Hepatocyte (in vitro differentiated cells): ENCODE data around the gene RNF213. TPM values are rescaled to one million over a fixed set of nuclear protein-coding genes. Genes with fewer than 3 reads are reported as not detected.

Experiments
- DNase-seq: peaks from one replicate; pipeline ENCODE4 v3.0.0-alpha.2; 2016; ENCODE audit warnings: low spot score
- H2AFZ ChIP-seq: fragments of 200-600 bp; sonication (generic); 2 replicates; pipeline ENCODE4 v1.6.0; 2016; ENCODE audit warnings: antibody characterized with exemption, mild to moderate bottlenecking
- H3K27ac ChIP-seq: fragments of 200-600 bp; sonication (generic); 2 replicates; pipeline ENCODE4 v1.5.1; 2016; ENCODE audit warnings: mild to moderate bottlenecking
- H3K27me3 ChIP-seq: fragments of 200-600 bp; sonication (generic); 2 replicates; pipeline ENCODE4 v1.6.1; 2016
- H3K36me3 ChIP-seq: fragments of 200-600 bp; sonication (generic); replicated peaks from 2 replicates; pipeline ENCODE4 v1.5.1; 2016; ENCODE audit warnings: low read depth; ENCODE audit not compliant: insufficient read depth
- H3K4me1 ChIP-seq: fragments of 200-600 bp; sonication (generic); 2 replicates; pipeline ENCODE4 v1.5.1; 2016; ENCODE audit warnings: mild to moderate bottlenecking, moderate library complexity; ENCODE audit not compliant: insufficient read depth
- H3K4me2 ChIP-seq: fragments of 200-600 bp; sonication (generic); 2 replicates; pipeline ENCODE4 v1.6.0; 2016
- H3K4me3 ChIP-seq: fragments of 200-600 bp; sonication (generic); 2 replicates; pipeline ENCODE4 v1.5.1; 2016; ENCODE audit warnings: mild to moderate bottlenecking
- H3K79me2 ChIP-seq: fragments of 200-600 bp; sonication (generic); 2 replicates; pipeline ENCODE4 v1.6.0; 2017; ENCODE audit warnings: mild to moderate bottlenecking
- H3K9me2 ChIP-seq: fragments of 200-600 bp; sonication (generic); replicated peaks from 2 replicates; pipeline ENCODE4 v1.6.0; 2017; ENCODE audit warnings: mild to moderate bottlenecking; ENCODE audit not compliant: insufficient read depth
- H3K9me3 ChIP-seq: fragments of 200-600 bp; sonication (generic); 2 replicates; pipeline ENCODE4 v1.5.1; 2016; ENCODE audit warnings: low read depth, mild to moderate bottlenecking
- H4K20me1 ChIP-seq: fragments of 200-600 bp; sonication (generic); 2 replicates; pipeline ENCODE4 v1.6.0; 2016; ENCODE audit warnings: mild to moderate bottlenecking; ENCODE audit not compliant: insufficient read depth, poor library complexity, severe bottlenecking
- CTCF ChIP-seq: fragments of 200-600 bp; sonication (generic); IDR thresholded peaks from 2 replicates; pipeline ENCODE4 v1.5.1; 2016; ENCODE audit warnings: antibody characterized with exemption, mild to moderate bottlenecking; ENCODE audit not compliant: poor library complexity
- EZH2 ChIP-seq: fragments of 200-600 bp; sonication (generic); IDR thresholded peaks from 2 replicates; pipeline ENCODE4 v1.6.1; 2016; ENCODE audit warnings: antibody characterized with exemption, mild to moderate bottlenecking, borderline replicate concordance
- EZH2phosphoT487 ChIP-seq: fragments of 200-600 bp; sonication (generic); IDR thresholded peaks from one replicate; pipeline ENCODE4 v1.6.1; 2018; ENCODE audit warnings: antibody characterized with exemption, mild to moderate bottlenecking, low read depth, moderate library complexity; ENCODE audit not compliant: unreplicated experiment, severe bottlenecking
- WGBS: methylation state at CpG from one replicate; pipeline ENCODE4 v1.1.6; 2016; ENCODE audit warnings: low lambda C conversion rate; ENCODE audit errors: missing lambda C conversion rate; 5-methylcytosine and 5-hydroxymethylcytosine counted together
- polyA plus RNA-seq: library from polyadenylated mRNA; unstranded; fragments of >200 nt; fragmentation: Nextera tagmentation; extraction: Ambion mirVana; gene quantifications from 2 replicates; pipeline ENCODE4 v1.2.1, GENCODE V29; 2016
- total RNA-seq: library from RNA; depleted of rRNA; stranded (reverse); fragments of >200 nt; gene quantifications from 2 replicates; pipeline ENCODE4 v1.2.3, GENCODE V29; 2014

RNF213 gene
- total and polyA plus RNA-seq, 2 experiments from 2014 or later: 21.1 to 57.4 TPM

GRCh38 chr17:80224683-80225082 lies 36.0 kb upstream of the RNF213 start:
- Histone ChIP-seq H3K27ac (no peak overlapping the region), H3K79me2 (peaks cover 18% of the 10 kb centered on the region), H2AFZ (no peak overlapping the region), H3K27me3 (no peaks in the 10 kb centered on the region), H3K4me1 (peaks cover 6% of the 10 kb centered on the region), H3K4me2 (no peak overlapping the region), H4K20me1 (no peaks in the 10 kb centered on the region), H3K9me2 (no peaks in the 10 kb centered on the region), H3K4me3 (no peak overlapping the region), H3K9me3 (no peaks in the 10 kb centered on the region), H3K36me3 (no peaks in the 10 kb centered on the region)
- TF ChIP-seq CTCF (no peak), EZH2 (no peak), EZH2phosphoT487 (no peak)
- DNase-seq: no peak
- WGBS: 96% methylated on average over 6 of the region's 6 CpGs

DNA sequence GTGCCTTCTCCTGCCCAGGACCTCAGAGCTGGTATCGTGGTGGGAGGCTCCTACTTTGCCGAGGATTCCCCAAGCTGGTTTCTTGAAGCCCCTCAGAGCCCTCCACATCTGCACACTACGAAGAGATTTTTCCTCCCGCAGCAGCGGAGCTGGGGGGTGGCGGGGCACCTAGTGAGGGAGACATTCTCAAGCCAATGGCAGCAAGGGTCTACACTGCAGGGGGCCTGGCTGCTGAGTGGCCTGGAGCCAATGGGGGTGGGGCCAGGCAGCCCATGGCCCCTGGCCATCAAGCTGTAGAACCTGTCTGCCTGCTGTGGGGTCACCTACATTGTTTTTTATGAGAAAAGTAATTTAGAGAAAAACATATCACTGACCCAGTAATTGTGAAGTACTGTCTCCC lies 35.4 kb upstream of the RNF213 start:
- H2AFZ ChIP-seq: no peak overlapping the region
- no peaks in the 10 kb centered on the region for H3K9me2 ChIP-seq
- TF ChIP-seq CTCF (no peak), EZH2phosphoT487 (no peak), EZH2 (no peak)
- no peaks in the 10 kb centered on the region for H3K36me3 ChIP-seq
- no peak overlapping the region for H3K4me2 ChIP-seq
- no peak overlapping the region for H3K4me3 ChIP-seq
- no peaks in the 10 kb centered on the region for H4K20me1 ChIP-seq
- DNase-seq: no peak
- H3K4me1 ChIP-seq: peaks cover 6% of the 10 kb centered on the region
- 70% methylated on average over 6 of the region's 6 CpGs for WGBS
- H3K27ac ChIP-seq: no peak overlapping the region
- peaks cover 15% of the 10 kb centered on the region for H3K79me2 ChIP-seq
- no peaks in the 10 kb centered on the region for H3K9me3 ChIP-seq
- no peaks in the 10 kb centered on the region for H3K27me3 ChIP-seq

- no peaks in the 10 kb centered on the region for H3K27me3 ChIP-seq
- no peaks in the 10 kb centered on the region for H3K36me3 ChIP-seq
- no peak overlapping the region for H2AFZ ChIP-seq
- no peaks in the 10 kb centered on the region for H3K9me2 ChIP-seq
- H3K79me2 ChIP-seq: no peaks in the 10 kb centered on the region
- no peak for TF ChIP-seq EZH2
- no peak for TF ChIP-seq CTCF
- no peak for TF ChIP-seq EZH2phosphoT487
- peaks cover 5% of the 10 kb centered on the region for H3K9me3 ChIP-seq
- 98% methylated on average over 4 of the region's 4 CpGs for WGBS
- H3K4me1 ChIP-seq: no peaks in the 10 kb centered on the region
- H3K27ac ChIP-seq: no peak overlapping the region
- H3K4me3 ChIP-seq: no peak overlapping the region
- H4K20me1 ChIP-seq: no peaks in the 10 kb centered on the region
- no peak for DNase-seq
- no peak overlapping the region for H3K4me2 ChIP-seq
Measured at GRCh38 chr17:80227156-80227555, 33.5 kb upstream of the RNF213 start.

DNA sequence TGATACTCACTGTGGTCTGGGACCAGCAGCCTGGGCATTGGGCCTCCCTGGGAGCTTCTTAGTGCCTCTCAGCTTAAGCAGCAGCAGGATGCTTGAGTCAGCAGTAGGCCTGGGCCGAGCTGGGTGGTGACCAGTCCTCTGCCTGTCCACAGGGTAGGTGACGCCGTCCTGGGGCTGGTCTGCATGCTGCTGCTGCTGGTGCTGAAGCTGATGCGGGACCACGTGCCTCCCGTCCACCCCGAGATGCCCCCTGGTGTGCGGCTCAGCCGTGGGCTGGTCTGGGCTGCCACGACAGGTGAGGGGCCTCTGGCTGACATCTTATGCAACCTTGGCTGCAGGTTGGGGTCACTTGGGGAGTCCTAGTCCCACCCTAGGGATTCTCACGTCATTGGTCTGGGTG lies 33.0 kb upstream of the RNF213 start:
- no peaks in the 10 kb centered on the region for H4K20me1 ChIP-seq
- H3K27ac ChIP-seq: no peak overlapping the region
- no peak overlapping the region for H2AFZ ChIP-seq
- TF ChIP-seq CTCF (no peak), EZH2phosphoT487 (no peak)
- no peak overlapping the region for H3K4me2 ChIP-seq
- H3K9me2 ChIP-seq: no peaks in the 10 kb centered on the region
- no peaks in the 10 kb centered on the region for H3K27me3 ChIP-seq
- peaks cover 5% of the 10 kb centered on the region for H3K9me3 ChIP-seq
- no peak for DNase-seq
- H3K4me3 ChIP-seq: no peak overlapping the region
- H3K4me1 ChIP-seq: no peaks in the 10 kb centered on the region
- no peaks in the 10 kb centered on the region for H3K36me3 ChIP-seq
- H3K79me2 ChIP-seq: no peaks in the 10 kb centered on the region
- 98% methylated on average over 11 of the region's 11 CpGs for WGBS
